Naive B cell (primary cell): ENCODE results near the gene RHOU. TPM values are rescaled to one million over a fixed set of nuclear protein-coding genes. Genes with fewer than 3 reads are reported as not detected.
A peak's percentile ranks its signal among the peaks of the same experiment; 100 is the strongest.

Experiments
- ATAC-seq, 2 donors: fragments of 150-1000 bp; cut with Tn5 transposase; 2 replicates each; pipeline ENCODE4 v1.10.0; 2021; ENCODE audit warnings: low read depth in 2 of 2, mild to moderate bottlenecking in 2 of 2, moderate library complexity in 2 of 2
- DNase-seq: peaks from one replicate; pipeline ENCODE4 v3.0.0; 2022
- H3K27ac Mint-ChIP-seq, 6 donors: one replicate each; pipeline ENCODE4 v1.8.0; 2020 to 2022; ENCODE audit warnings: mild to moderate bottlenecking in 6 of 6, mixed read lengths in 6 of 6, moderate library complexity in 5 of 6, inconsistent platforms in 2 of 6
- H3K27me3 Mint-ChIP-seq, 3 donors: one replicate each; pipeline ENCODE4 v1.8.0; 2021 to 2022; ENCODE audit warnings: mixed read lengths in 3 of 3, mild to moderate bottlenecking in 1 of 3
- H3K36me3 Mint-ChIP-seq, 2 donors: one replicate each; pipeline ENCODE4 v1.8.0; 2020 to 2022; ENCODE audit warnings: mixed read lengths in 2 of 2, inconsistent platforms in 1 of 2, mild to moderate bottlenecking in 1 of 2
- H3K4me1 Mint-ChIP-seq, 3 donors: one replicate each; pipeline ENCODE4 v1.8.0; 2020 to 2022; ENCODE audit warnings: mixed read lengths in 3 of 3, inconsistent platforms in 1 of 3, mild to moderate bottlenecking in 1 of 3, moderate library complexity in 1 of 3
- H3K4me3 Mint-ChIP-seq, 8 donors: one replicate each; pipeline ENCODE4 v1.8.0; 2020 to 2022; ENCODE audit warnings: mild to moderate bottlenecking in 8 of 8, mixed read lengths in 8 of 8, moderate library complexity in 8 of 8, inconsistent platforms in 2 of 8
- H3K9me3 Mint-ChIP-seq, 7 donors: one replicate each; pipeline ENCODE4 v1.8.0; 2020 to 2022; ENCODE audit warnings: mixed read lengths in 7 of 7, mild to moderate bottlenecking in 5 of 7, inconsistent platforms in 2 of 7, moderate library complexity in 1 of 7
- polyA plus RNA-seq, 6 donors: library from polyadenylated mRNA; unstranded; fragments of 300-500 nt; fragmentation: Illumina TruSeq; gene quantifications; one replicate each; pipeline ENCODE4 v1.2.3, GENCODE V29; 2021; ENCODE audit warnings: low read depth in 6 of 6

RHOU gene
- polyA plus RNA-seq, 6 donors from 2014 or later = not detected

DNA sequence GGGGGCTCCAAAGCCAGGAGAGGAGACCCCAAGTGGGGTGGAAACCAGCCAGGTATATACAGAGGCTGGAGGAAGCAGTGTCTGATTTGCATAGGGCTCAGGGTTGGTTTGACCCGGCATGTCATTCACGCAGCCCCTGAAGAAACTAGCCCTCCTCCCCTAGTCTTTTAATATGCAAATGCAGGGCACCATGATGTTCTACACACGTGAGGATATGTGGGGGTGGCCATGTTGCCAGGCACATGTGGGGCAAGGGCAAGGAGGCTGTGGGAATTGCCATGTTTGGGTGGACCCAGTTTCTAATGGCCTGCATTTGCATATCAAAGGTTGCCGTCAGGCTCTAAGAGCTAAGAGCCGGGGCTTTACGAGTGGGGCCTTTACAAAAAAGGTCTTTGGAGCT, 12.0 kb upstream of the RHOU start:
- no peaks in the 10 kb centered on the region for H3K36me3 Mint-ChIP-seq
- no peaks in the 10 kb centered on the region for H3K9me3 Mint-ChIP-seq
- ATAC-seq = no peak
- H3K4me1 Mint-ChIP-seq = no peaks in the 10 kb centered on the region
- no peak overlapping the region for H3K4me3 Mint-ChIP-seq
- no peak for DNase-seq
- no peak overlapping the region for H3K27ac Mint-ChIP-seq
- peaks cover 9 to 37% (median 12%) of the 10 kb centered on the region in 3 donors for H3K27me3 Mint-ChIP-seq

DNA sequence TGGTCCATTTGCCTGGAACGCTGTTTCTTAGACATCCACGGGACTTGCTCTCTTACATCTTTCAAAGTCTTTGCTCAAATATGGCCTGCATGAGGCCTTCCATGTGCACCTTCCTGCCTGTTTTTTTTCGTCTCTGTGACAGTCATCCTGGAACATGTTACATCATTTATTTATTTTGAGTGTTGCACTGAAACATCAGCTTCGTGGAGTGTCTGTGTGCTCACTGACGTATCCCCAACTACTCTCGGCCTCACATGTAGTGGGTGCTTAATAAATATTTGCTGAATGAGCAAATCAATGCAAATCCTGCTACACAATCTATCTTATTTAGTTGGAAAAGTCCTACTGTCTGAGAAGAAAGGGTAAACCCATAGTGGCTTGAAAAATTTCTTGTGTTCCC, 11.4 kb upstream of the RHOU start:
- Mint-ChIP-seq H3K27ac (no peak overlapping the region), H3K4me3 (no peak overlapping the region), H3K27me3 (peaks cover 9 to 32% (median 12%) of the 10 kb centered on the region in 3 donors), H3K36me3 (no peaks in the 10 kb centered on the region), H3K9me3 (no peaks in the 10 kb centered on the region), H3K4me1 (no peaks in the 10 kb centered on the region)
- ATAC-seq = no peak
- DNase-seq = no peak

DNA sequence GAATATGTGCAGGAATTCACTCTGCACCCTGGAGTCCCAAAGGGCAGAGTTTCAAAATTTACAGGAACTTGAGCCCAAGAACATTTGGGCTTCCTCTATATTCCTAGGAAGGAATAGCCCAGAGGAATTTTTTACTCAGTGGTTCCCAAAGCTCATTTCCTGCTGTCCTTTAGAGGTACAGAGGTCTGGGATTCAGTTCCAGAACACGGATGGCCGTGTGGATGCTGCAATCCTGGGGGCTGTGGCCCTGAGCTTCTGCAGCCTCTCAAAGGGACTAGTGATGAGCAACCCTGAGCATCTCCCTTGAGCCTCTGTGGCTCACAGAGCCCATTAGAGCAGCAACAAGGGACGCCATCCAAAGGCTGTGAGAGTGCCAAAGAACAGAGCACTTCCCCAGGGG, 10.1 kb upstream of the RHOU start:
- Mint-ChIP-seq H3K4me1 (no peaks in the 10 kb centered on the region), H3K27me3 (peaks cover 13 to 45% (median 17%) of the 10 kb centered on the region in 3 donors), H3K4me3 (no peak overlapping the region), H3K9me3 (no peaks in the 10 kb centered on the region), H3K36me3 (no peaks in the 10 kb centered on the region), H3K27ac (no peak overlapping the region)
- ATAC-seq (no peak), DNase-seq (no peak)

DNA sequence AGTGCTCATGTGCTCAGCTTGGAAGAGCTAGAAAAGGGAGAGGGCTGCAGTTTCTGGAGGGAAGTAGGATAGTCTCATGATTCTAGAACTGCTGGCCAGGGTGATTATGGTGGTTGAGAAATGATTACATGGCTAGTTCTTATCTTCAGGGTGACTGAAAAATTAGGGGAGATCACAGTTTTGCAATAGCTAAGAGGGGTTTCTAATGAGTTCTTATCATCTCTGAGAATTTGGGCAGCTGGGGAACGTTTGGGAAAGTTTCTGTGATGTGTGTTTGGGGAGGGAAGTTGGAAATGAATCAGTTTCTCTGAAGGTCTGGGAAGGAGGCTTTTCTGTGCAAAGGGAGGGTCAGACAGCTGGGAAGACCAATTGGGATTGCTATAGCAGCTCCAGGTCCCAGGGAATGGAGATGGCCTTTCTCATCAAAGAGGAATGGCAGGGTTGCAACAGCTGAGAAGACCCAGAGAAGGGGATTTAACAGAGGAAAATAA, 7.6 kb upstream of the RHOU start:
- H3K27ac Mint-ChIP-seq = no peak overlapping the region
- no peaks in the 10 kb centered on the region for H3K9me3 Mint-ChIP-seq
- ATAC-seq (no peak), DNase-seq (no peak)
- H3K4me3 Mint-ChIP-seq = no peak overlapping the region
- peaks cover 26 to 60% (median 38%) of the 10 kb centered on the region in 3 donors for H3K27me3 Mint-ChIP-seq
- H3K4me1 Mint-ChIP-seq = no peaks in the 10 kb centered on the region
- peaks cover 6 to 7% of the 10 kb centered on the region in 2 donors for H3K36me3 Mint-ChIP-seq

DNA sequence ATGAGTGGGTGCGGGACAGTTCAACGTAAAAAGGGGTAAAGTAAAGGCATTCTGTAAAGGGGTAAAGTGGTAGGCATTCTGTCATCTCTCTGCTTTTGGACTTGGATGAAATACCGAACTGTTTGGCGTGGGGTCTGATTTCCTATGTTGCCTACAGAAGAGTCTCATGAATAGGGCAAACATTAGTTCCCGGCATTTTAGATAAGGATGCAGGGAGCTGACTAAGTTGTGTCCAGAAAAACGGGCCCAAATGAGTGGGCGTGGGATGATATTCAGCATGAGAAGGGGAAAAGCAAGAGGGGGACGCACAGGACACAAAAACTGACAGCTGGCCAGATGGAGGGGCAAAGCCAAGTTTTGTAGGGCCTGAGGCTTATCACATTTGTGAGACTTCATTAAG, 2.9 kb upstream of the RHOU start:
- no peak for DNase-seq
- no peaks in the 10 kb centered on the region for H3K9me3 Mint-ChIP-seq
- H3K27me3 Mint-ChIP-seq = peaks cover 49 to 68% (median 60%) of the 10 kb centered on the region in 3 donors
- H3K27ac Mint-ChIP-seq = no peak overlapping the region
- no peak for ATAC-seq
- peaks cover 6 to 7% of the 10 kb centered on the region in 2 donors for H3K36me3 Mint-ChIP-seq
- H3K4me3 Mint-ChIP-seq = no peak overlapping the region
- H3K4me1 Mint-ChIP-seq = peaks cover 4 to 13% (median 7%) of the 10 kb centered on the region in 3 donors

DNA sequence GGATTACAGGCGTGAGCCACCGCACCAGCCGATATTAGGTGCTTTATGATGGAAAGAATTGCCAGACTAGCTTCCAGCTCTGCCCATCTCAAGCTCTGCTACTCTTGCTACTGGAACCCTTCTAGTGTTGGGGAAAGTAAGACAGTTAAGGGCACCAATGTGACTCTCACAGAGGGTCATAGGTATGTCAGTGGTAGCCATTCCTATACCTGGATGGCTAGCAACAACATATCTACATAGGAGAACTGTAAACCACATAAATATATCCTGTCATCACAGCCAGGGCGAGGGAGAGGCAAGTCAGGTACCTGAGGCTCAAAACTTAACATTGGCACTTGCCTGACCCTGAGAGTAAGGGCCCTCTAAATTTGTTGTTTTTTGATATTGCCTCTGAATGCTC, 1.7 kb upstream of the RHOU start:
- Mint-ChIP-seq H3K9me3 (no peaks in the 10 kb centered on the region), H3K4me1 (peaks cover 4 to 13% (median 7%) of the 10 kb centered on the region in 3 donors), H3K36me3 (peaks cover 6 to 7% of the 10 kb centered on the region in 2 donors), H3K4me3 (no peak overlapping the region), H3K27me3 (peaks cover 44 to 66% (median 61%) of the 10 kb centered on the region in 3 donors), H3K27ac (no peak overlapping the region)
- ATAC-seq (no peak), DNase-seq (no peak)

DNA sequence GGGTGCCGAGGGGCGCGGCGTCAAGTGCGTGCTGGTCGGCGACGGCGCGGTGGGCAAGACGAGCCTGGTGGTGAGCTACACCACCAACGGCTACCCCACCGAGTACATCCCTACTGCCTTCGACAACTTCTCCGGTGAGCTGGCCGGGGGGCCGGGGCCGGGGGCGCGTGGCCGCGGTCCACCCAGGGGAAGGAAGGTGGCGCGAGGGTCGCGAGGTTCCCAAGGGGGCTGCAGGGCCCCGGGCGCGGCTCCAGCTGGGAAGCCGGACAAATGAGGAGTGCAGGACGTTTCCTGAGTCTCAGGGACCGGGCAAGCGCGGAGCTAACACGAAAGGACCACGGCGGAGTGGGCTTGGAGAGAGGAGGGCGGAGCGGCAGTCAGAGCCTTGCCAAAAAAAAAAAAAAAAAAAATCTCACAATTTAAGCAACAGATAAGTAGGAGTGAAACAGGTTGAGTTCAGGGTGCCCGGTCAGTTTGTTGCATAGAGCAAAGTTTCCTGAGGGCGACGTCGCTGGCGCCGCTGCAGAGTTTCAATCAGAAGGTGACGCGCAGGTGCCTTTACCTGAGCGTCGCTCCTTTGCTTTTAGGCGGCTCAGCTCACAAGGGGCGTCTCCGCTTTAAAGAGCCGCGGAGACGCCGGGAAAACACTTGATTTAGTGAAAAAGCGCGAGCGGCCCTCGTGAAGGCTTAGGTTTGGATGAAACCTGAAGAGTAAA, 750 bp downstream of the RHOU start:
- Mint-ChIP-seq H3K9me3 (no peaks in the 10 kb centered on the region), H3K4me1 (peaks cover 4 to 13% (median 7%) of the 10 kb centered on the region in 3 donors), H3K27me3 (peaks cover 38 to 65% (median 46%) of the 10 kb centered on the region in 3 donors), H3K36me3 (peaks cover 5% of the 10 kb centered on the region in 2 donors), H3K27ac (no peak overlapping the region), H3K4me3 (peak overlapping the region in 7 of 8 donors; percentile 47 to 86 (median 58))
- DNase-seq (no peak), ATAC-seq (no peak)

DNA sequence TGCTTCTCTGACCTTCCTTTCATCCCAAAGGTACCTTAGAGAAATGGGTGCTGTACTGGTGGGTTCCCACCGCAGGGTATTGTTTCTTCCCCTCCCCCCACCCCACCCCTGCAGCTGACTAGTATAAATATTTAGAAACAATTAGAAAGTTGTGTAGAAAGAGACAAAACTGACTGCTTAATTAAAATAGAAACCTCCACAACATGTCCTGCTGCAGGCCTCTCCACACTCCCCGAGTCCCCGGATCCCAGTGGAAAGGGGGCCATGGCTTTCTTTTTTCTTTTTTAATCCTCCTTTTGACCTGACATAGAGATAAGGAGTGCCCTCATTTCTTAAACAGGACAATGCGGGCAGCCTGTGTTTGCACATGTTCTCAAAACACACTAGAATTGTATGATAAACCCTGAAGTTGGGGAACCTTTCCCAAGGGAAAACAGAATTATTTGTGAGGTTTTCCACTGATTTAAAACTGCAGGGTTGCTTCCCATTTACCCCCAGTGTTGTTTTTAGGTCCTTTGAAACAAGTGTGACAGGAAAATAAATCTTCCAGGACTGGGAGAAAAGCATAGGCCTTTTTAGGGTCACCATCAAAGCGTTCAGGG, 1.7 kb downstream of the RHOU start:
- no peak overlapping the region for H3K27ac Mint-ChIP-seq
- no peak for ATAC-seq
- DNase-seq = no peak
- H3K9me3 Mint-ChIP-seq = no peaks in the 10 kb centered on the region
- no peaks in the 10 kb centered on the region for H3K36me3 Mint-ChIP-seq
- H3K4me3 Mint-ChIP-seq = peak overlapping the region in 4 of 8 donors; percentile 35 to 67 (median 50)
- peaks cover 4 to 13% (median 7%) of the 10 kb centered on the region in 3 donors for H3K4me1 Mint-ChIP-seq
- peaks cover 34 to 56% (median 37%) of the 10 kb centered on the region in 3 donors for H3K27me3 Mint-ChIP-seq

DNA sequence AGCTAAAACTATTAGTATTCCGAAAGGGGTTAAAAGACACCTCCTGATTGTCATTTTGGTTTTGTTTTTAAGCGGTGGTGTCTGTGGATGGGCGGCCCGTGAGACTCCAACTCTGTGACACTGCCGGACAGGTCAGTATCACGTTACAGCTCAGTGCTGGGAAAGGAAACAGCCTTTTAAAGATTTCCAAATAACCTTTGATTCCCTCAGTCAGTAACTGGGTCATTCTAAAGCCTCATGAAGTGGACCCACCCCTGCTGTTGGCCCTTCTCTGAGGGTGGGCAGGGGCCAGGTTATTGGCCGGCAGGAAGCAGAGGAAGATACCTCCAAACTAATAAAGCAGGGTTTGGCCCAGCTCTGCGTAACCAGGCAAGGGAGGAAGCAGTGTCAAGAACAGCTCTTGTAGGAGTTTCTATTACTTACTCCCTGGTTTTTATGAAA, 2.3 kb downstream of the RHOU start:
- no peak for DNase-seq
- Mint-ChIP-seq H3K27ac (no peak overlapping the region), H3K36me3 (no peaks in the 10 kb centered on the region), H3K27me3 (peaks cover 31 to 54% (median 36%) of the 10 kb centered on the region in 3 donors), H3K9me3 (no peaks in the 10 kb centered on the region), H3K4me1 (peaks cover 4 to 13% (median 7%) of the 10 kb centered on the region in 3 donors), H3K4me3 (no peak overlapping the region)
- ATAC-seq = no peak

DNA sequence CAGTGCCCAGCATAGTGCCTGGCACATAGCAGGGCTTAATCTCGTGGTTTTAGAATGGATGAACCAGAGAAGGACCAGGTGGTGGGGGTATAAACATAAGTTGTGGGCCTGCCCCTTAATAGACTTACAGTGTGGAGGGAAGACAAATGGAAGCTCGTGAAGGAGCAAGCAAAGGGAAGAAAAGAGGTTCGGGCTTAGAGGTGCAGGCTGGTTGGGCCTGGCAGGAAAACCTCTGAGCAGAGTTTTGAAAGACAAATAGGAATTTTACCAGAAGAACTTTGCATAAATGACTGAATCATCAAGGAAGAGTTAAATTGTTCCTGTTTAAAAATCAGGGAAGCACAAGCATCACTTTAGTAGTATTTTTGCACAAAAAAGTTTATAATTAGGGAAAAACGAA, 4.5 kb downstream of the RHOU start:
- no peak overlapping the region for H3K27ac Mint-ChIP-seq
- no peak for ATAC-seq
- H3K27me3 Mint-ChIP-seq = peaks cover 17 to 37% (median 23%) of the 10 kb centered on the region in 3 donors
- no peaks in the 10 kb centered on the region for H3K36me3 Mint-ChIP-seq
- H3K9me3 Mint-ChIP-seq = no peaks in the 10 kb centered on the region
- peaks cover 0 to 7% (median 1%) of the 10 kb centered on the region in 3 donors for H3K4me1 Mint-ChIP-seq
- no peak for DNase-seq
- no peak overlapping the region for H3K4me3 Mint-ChIP-seq

DNA sequence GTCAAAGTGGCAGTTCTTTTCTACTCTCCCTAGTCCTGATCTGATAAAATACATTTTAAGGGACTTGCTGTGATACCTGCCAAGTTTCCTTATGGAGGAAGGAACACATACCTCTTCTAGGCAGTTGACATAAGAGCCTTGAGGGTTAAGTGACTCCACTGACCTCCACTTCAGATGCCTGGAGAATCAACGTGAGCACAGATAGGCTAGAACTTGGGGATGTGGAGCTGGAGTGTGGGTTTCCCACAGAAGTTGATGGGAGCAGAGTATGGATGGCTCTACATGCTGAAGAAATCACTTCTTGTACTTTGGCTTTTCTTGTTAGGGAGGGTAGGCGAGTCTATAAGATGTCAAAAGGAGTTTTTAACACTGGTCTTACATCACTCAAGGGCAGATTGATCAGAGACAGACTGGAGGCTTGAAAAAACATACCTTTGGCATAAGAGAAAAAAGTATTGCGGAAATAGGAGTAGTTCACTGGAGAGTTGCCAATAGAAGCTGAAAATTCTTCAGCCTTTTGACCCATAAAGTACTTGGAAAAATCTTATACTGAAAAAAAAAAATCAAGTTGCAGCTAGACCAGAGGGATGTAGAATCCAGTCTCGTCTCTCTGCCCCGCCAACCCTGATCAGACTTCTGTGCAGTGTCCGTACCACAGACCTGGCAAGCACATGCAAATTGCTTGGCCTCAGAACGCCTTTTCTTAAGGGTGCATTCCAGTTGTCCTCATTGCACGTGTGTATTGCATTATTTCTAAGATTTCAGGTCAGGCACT, 5.5 kb downstream of the RHOU start:
- Mint-ChIP-seq H3K27me3 (peaks cover 16 to 36% (median 22%) of the 10 kb centered on the region in 3 donors), H3K36me3 (no peaks in the 10 kb centered on the region), H3K27ac (no peak overlapping the region), H3K4me1 (peaks cover 0 to 6% (median 0%) of the 10 kb centered on the region in 3 donors), H3K4me3 (no peak overlapping the region), H3K9me3 (no peaks in the 10 kb centered on the region)
- ATAC-seq (no peak), DNase-seq (no peak)

DNA sequence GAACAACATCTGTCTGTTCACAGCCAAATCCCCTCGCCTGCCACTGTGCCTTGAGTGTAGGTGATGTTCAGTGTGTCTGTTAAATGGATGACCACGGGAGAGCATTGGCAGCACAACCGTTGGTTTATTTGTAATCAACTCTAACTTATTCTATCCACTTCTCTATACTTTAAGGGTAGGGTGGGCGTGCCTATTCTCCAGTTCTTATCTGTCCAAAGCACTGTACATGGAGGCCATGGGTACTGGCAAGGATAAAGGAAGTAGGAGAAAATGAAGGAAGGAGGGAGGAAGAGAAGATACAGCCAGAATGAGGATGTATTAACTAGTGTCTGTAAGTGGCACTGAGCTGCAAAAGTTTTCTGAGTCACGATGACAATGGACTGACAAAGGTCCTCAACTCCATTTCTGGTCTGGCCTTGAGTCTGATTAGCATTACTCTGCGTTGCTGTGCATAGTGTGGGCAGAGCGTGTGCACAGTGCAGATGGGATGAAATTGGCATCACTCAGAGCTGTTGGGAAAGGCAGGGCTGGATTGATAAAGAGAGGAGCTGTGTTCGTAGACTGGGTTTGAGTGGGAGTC, 7.1 kb downstream of the RHOU start:
- Mint-ChIP-seq H3K27ac (no peak overlapping the region), H3K4me1 (no peaks in the 10 kb centered on the region), H3K36me3 (no peaks in the 10 kb centered on the region), H3K4me3 (no peak overlapping the region), H3K27me3 (peaks cover 6 to 28% (median 17%) of the 10 kb centered on the region in 3 donors), H3K9me3 (no peaks in the 10 kb centered on the region)
- no peak for ATAC-seq
- DNase-seq = no peak

DNA sequence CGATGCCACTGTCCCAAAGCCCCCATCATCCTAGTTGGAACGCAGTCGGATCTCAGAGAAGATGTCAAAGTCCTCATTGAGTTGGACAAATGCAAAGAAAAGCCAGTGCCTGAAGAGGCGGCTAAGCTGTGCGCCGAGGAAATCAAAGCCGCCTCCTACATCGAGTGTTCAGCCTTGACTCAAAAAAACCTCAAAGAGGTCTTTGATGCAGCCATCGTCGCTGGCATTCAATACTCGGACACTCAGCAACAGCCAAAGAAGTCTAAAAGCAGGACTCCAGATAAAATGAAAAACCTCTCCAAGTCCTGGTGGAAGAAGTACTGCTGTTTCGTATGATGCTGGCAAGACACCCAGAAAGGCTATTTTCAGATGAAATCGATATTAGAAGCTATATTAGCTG, 8.1 kb downstream of the RHOU start:
- DNase-seq = no peak
- peaks cover 12 to 18% (median 17%) of the 10 kb centered on the region in 3 donors for H3K27me3 Mint-ChIP-seq
- H3K27ac Mint-ChIP-seq = no peak overlapping the region
- no peaks in the 10 kb centered on the region for H3K9me3 Mint-ChIP-seq
- no peak for ATAC-seq
- H3K4me3 Mint-ChIP-seq = no peak overlapping the region
- H3K4me1 Mint-ChIP-seq = no peaks in the 10 kb centered on the region
- H3K36me3 Mint-ChIP-seq = no peaks in the 10 kb centered on the region
